ENCODE data around the gene SAMD4B.

SAMD4B gene

GRCh38 chr19:39397360-39398296 lies 55.4 kb downstream of the SAMD4B start:
- peak; percentile 96 to 97 for DNase-seq

DNA sequence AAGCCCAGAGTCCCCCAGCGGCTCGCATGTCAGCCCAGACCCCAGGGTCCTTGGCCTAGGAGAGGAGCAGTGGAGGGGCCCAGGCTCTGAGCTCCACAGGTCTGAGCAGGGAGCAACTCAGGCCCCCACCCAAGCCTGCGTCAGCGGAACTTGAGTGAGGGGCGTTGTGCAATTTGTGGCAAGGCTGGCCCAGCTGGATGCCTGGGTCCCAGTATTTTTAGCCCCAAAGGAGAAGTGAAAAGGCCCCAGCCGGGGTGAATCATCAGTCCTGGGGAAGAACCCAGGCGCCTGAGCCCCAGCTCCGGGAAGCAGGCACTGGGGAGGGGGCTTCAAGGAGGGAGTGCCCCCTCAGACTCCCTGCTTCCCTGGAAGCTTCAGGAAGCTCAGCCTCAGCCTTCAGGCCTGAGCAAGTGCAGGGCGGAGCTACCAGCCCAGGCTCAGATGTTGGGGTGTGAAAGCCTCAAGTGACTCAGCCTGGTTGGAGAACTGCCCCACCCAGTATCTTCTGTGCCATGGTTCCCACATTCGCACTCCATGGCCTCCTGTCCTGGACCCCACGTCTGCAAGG lies 56.2 kb downstream of the SAMD4B start:
- peak; percentile 65 to 68 for DNase-seq

- no peak for DNase-seq
Measured at GRCh38 chr19:39399668-39400050, 57.4 kb downstream of the SAMD4B start.

- DNase-seq = no peak
Measured at GRCh38 chr19:39400061-39400460, 57.8 kb downstream of the SAMD4B start.

GRCh38 chr19:39401070-39401548 lies 58.9 kb downstream of the SAMD4B start:
- DNase-seq = no peak

DNA sequence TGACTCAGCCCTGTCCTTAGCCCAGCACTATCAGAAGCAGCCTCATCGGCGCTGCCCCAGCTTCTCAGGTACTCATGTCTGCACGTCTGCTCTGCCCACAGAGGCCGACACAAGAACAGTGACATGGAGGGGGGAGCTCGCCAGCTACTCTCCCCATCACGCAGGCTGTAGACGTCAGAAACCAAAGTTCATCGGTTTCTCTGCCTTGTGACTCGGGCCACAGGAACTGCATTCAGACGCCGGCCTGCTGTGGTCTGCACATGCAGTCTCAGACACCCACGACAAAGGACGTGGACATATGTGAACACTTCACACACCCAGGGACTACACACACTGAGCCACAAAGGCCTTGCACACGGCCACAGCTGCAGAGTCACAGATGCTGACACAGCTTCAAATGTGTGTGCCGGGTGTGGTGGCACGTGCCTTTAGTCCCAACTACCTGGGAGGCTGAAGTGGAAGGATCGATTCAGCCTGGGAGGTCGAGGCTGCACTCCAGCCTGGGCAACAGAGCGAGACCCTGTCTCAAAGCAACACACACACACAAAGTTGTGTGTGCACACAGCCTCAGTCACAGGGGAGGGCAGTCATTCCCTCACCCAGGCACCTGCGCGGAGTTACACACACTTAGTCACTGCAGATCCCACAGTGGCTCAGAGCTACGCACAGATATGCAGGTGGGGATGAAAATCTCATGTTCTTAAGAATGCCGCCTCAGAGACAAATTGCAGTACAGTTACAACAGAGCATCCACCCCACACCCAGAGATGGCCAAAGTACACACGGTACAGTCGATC lies 59.5 kb downstream of the SAMD4B start:
- DNase-seq = peak; percentile 79 to 81

DNA sequence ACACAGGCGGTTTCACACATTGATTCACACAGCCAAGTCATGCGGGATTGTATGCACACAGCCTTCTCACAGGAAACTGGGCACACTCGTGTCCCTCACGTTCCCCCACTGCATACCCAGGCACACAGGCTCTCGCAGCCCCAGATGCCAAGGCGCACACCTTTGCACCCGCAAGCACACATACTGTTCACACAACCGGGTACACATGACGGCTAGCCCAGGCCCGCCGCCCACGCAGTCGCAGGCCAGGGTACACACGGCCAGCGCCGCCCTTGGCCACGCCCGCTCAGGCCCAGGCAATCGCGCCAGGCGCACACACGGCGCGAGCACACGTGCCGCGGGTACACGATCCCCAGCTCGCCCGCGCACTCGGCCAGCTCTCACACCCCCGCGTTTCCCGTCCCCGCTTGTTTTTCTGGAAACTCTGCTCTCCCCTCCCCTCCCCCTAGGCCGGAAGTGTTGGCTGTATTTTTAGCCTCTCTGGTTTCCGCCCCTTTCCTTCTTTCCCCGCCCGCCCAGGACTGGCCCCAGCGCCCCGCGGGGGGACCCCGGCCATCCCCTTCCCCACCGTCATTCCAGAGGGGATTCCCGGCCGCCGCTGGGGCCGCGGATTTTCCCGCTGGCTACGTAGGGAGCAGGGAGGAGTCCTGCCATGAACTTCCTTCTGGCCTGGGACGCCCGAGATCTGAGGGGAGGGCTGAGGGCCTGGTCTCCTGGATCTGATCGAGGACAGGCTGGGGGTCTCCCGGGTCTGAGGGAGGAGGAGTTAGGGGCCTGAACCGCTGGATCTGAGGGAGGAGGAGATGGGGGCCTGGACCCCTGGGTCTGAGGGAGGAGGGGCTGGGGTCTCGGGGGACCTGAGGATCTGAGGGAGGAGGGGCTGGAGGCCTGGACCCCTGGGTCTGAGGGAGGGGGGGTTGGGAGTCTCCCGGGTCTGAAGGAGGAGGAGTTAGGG lies 60.4 kb downstream of the SAMD4B start:
- peak; percentile 84 to 90 for DNase-seq

DNA sequence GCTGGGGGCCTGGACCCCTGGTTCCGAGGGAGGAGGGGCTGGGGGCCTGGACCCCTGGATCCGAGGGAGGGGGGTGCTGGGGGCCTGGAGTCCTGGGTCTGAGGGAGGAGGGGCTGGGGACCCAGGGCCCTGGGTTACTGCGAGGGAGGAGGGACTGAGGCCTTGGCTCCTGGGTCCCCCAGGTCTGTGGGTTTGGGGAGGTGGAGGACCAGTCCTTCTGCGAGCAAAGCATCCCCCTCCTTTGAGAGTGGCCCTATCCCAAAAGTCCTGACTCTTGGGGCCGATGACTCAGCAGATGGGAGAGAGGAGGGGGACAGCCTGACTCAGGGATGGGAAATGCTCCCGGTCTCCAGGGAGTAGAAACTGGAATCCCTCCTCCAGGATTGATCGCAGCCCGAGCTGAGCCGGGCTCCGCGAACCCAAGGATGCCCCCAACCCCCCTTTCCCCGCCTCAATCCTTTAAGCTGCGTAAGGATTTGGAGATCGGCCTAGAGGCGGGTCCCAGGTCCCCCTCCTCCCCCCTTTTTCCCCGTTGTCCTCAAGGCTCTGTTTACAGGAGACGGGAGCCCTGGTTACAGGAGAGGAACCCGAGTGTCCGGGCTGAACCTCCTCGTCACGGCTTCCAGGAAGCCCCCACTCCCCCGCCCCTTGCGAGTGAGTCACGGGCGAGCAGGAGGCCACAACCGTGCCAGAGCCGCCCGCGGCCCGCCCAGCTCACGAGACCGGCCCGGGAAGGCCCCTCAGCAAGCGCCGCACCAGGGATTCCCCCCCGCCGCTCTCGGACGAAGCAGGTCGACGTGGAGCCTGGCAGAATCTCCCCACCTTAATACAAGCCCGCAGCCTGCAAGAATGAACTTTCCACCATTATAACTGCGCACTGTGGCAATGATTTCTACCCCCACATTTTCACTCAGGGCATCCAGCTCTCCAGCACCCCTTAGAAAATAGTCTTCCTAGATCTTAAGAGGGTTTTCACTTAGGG lies 61.4 kb downstream of the SAMD4B start:
- peak; percentile 97 for DNase-seq

- no peak for DNase-seq
Measured at GRCh38 chr19:39405261-39405957, 63.2 kb downstream of the SAMD4B start.

- DNase-seq = peak; percentile 84 to 88
Measured at GRCh38 chr19:39405958-39406655, 63.9 kb downstream of the SAMD4B start.

DNA sequence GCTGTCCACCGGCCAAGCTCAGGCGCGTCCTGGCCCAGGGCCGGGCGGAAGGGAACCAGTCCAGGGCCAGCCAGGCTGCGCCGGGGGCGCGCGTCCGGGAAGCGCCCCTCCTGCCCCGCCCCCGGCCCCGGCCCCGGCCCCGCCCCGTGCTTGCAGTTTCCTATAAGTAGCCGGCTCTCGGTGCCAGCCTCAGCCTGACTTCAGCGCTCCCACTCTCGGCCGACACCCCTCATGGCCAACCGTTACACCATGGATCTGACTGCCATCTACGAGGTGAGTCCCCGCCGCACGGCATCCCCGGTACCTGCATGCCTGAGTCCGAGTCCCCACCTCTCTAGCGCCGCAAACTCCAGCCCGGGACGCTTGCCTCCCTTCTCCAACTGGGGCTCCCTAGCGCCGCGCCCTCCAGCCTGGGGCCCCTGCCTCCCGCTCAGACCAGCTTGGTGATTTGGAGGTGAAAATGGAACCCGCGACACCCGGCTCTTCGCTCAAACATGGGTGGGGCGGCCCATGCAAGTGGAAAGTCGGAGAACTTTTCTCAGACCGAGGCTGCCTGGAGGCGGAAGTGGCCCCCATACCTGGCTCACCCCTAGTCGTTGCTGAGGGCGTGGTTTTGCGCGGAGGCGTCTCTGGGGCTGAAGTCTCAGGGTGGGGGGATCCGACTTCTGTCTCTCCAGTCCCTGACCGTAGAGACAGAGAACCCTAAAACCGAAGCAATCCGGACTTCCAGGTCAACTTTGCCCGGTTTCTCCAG lies 64.6 kb downstream of the SAMD4B start, which contains the start of gene ZFP36:
ZFP36 (plus strand) TSS at position 192 of the 754 bp plus-strand sequence; CDS start at position 250, 58 bp downstream.
- DNase-seq = peak; percentile 84 to 87

GRCh38 chr19:39407410-39407659 lies 65.1 kb downstream of the SAMD4B start:
- DNase-seq = no peak

GRCh38 chr19:39407660-39408391 lies 65.6 kb downstream of the SAMD4B start:
- DNase-seq = peak; percentile 59 to 68

DNA sequence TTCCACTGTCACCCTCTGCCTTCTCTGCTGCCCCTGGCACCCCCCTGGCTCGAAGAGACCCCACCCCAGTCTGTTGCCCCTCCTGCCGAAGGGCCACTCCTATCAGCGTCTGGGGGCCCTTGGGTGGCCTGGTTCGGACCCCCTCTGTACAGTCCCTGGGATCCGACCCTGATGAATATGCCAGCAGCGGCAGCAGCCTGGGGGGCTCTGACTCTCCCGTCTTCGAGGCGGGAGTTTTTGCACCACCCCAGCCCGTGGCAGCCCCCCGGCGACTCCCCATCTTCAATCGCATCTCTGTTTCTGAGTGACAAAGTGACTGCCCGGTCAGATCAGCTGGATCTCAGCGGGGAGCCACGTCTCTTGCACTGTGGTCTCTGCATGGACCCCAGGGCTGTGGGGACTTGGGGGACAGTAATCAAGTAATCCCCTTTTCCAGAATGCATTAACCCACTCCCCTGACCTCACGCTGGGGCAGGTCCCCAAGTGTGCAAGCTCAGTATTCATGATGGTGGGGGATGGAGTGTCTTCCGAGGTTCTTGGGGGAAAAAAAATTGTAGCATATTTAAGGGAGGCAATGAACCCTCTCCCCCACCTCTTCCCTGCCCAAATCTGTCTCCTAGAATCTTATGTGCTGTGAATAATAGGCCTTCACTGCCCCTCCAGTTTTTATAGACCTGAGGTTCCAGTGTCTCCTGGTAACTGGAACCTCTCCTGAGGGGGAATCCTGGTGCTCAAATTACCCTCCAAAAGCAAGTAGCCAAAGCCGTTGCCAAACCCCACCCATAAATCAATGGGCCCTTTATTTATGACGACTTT lies 66.4 kb downstream of the SAMD4B start:
- DNase-seq = no peak

GRCh38 chr19:39409208-39410016 lies 67.2 kb downstream of the SAMD4B start:
- DNase-seq = peak; percentile 73 to 83

Data from stimulated activated CD4-positive, alpha-beta T cell treated with anti-CD3 and anti-CD28 coated beads, Interleukin-2, amount 100 ng/mL, for 24 hours (primary cell).